CD14-positive monocyte (primary cell): Measurements from ENCODE around the gene NUP205. TPM values are rescaled to one million over a fixed set of nuclear protein-coding genes. Genes with fewer than 3 reads are reported as not detected.

Experiments used
- DNase-seq, 3 donors: peaks; one replicate each; pipeline ENCODE4 v3.0.0-alpha.2; 2011 to 2022
- H2AFZ ChIP-seq: 2 replicates; pipeline ENCODE4 v1.6.0; 2012; ENCODE audit warnings: mild to moderate bottlenecking, low read depth, low read length, inconsistent platforms; ENCODE audit not compliant: insufficient read depth, poor library complexity, severe bottlenecking
- H3K27ac ChIP-seq, 2 donors: 1 replicate in 1 of 2; 2 replicates in 1 of 2; pipeline ENCODE4 v1.5.1; 2012 to 2013; ENCODE audit warnings: low read length in 2 of 2, control low read depth in 1 of 2, inconsistent platforms in 1 of 2, low read depth in 1 of 2, mild to moderate bottlenecking in 1 of 2
- H3K27me3 ChIP-seq, 2 donors: one replicate each; pipeline versions ENCODE4 v1.6.0 to v1.6.1; 2011 to 2013; ENCODE audit warnings: low read length in 2 of 2; ENCODE audit not compliant: control insufficient read depth in 2 of 2, insufficient read depth in 2 of 2
- H3K36me3 ChIP-seq, 2 donors: replicated peaks in 1 of 2; 1 replicate in 1 of 2; 2 replicates in 1 of 2; pipeline versions ENCODE4 v1.5.1 to v1.6.1; 2012 to 2013; ENCODE audit warnings: low read length in 2 of 2, control low read depth in 1 of 2, inconsistent platforms in 1 of 2, mild to moderate bottlenecking in 1 of 2; ENCODE audit not compliant: insufficient read depth in 2 of 2, control insufficient read depth in 1 of 2
- H3K4me1 ChIP-seq, 2 donors: 1 replicate in 1 of 2; 2 replicates in 1 of 2; pipeline versions ENCODE4 v1.5.1 to v1.6.1; 2012 to 2013; ENCODE audit warnings: low read length in 2 of 2, control low read depth in 1 of 2, inconsistent platforms in 1 of 2, mild to moderate bottlenecking in 1 of 2, moderate library complexity in 1 of 2; ENCODE audit not compliant: insufficient read depth in 2 of 2, control insufficient read depth in 1 of 2
- H3K4me2 ChIP-seq: replicated peaks from 2 replicates; pipeline ENCODE3; 2012; ENCODE audit warnings: low read length, moderate library complexity, mild to moderate bottlenecking; ENCODE audit not compliant: poor library complexity, severe bottlenecking; ENCODE audit errors: extremely low read depth
- H3K4me3 ChIP-seq, 3 experiments: fragments of 200-600 bp in 1 of 3; sonication (generic) in 1 of 3; replicated peaks in 1 of 3; 1 replicate in 2 of 3; 2 replicates in 1 of 3; pipeline ENCODE4 v1.5.1; 2011 to 2013; ENCODE audit warnings: low read length in 3 of 3, mild to moderate bottlenecking in 3 of 3, control low read depth in 2 of 3, low read depth in 2 of 3, inconsistent platforms in 1 of 3, moderate library complexity in 1 of 3
- H3K79me2 ChIP-seq: 2 replicates; pipeline ENCODE4 v1.6.0; 2012; ENCODE audit warnings: mild to moderate bottlenecking, control low read depth, inconsistent platforms, low read length, moderate library complexity; ENCODE audit not compliant: insufficient read depth
- H3K9ac ChIP-seq: 2 replicates; pipeline ENCODE4 v1.6.0; 2017; ENCODE audit warnings: low read length, mild to moderate bottlenecking; ENCODE audit not compliant: insufficient read depth, poor library complexity, severe bottlenecking
- H3K9me3 ChIP-seq, 2 donors: replicated peaks in 1 of 2; 1 replicate in 1 of 2; 2 replicates in 1 of 2; pipeline versions ENCODE4 v1.5.1 to v1.6.1; 2012 to 2013; ENCODE audit warnings: low read length in 2 of 2, control low read depth in 1 of 2; ENCODE audit not compliant: control insufficient read depth in 1 of 2, insufficient read depth in 1 of 2
- H4K20me1 ChIP-seq: 2 replicates; pipeline ENCODE4 v1.6.0; 2012; ENCODE audit warnings: mild to moderate bottlenecking, low read length, control low read depth, moderate library complexity; ENCODE audit not compliant: insufficient read depth
- H3K27ac Mint-ChIP-seq, 7 donors: one replicate each; pipeline ENCODE4 v1.8.0; 2020; ENCODE audit warnings: mild to moderate bottlenecking in 7 of 7, mixed read lengths in 7 of 7, moderate library complexity in 6 of 7, inconsistent platforms in 2 of 7
- H3K27me3 Mint-ChIP-seq, 3 donors: one replicate each; pipeline ENCODE4 v1.8.0; 2021 to 2022; ENCODE audit warnings: low read depth in 3 of 3, mild to moderate bottlenecking in 3 of 3, mixed read lengths in 3 of 3, moderate library complexity in 3 of 3, inconsistent platforms in 1 of 3
- H3K36me3 Mint-ChIP-seq, 2 donors: one replicate each; pipeline ENCODE4 v1.8.0; 2020; ENCODE audit warnings: mixed read lengths in 2 of 2, inconsistent platforms in 1 of 2, mild to moderate bottlenecking in 1 of 2
- H3K4me1 Mint-ChIP-seq: one replicate; pipeline ENCODE4 v1.8.0; 2020; ENCODE audit warnings: mild to moderate bottlenecking, mixed read lengths
- H3K4me3 Mint-ChIP-seq, 2 donors: one replicate each; pipeline ENCODE4 v1.8.0; 2020; ENCODE audit warnings: mild to moderate bottlenecking in 2 of 2, mixed read lengths in 2 of 2, moderate library complexity in 1 of 2
- H3K9me3 Mint-ChIP-seq, 7 donors: one replicate each; pipeline ENCODE4 v1.8.0; 2020 to 2022; ENCODE audit warnings: mixed read lengths in 7 of 7, mild to moderate bottlenecking in 6 of 7, moderate library complexity in 6 of 7, inconsistent platforms in 2 of 7
- CTCF ChIP-seq: fragments of 200-600 bp; IDR thresholded peaks from one replicate; pipeline ENCODE4 v1.8.0; 2022; ENCODE audit warnings: antibody characterized with exemption, mild to moderate bottlenecking
- WGBS: methylation state at CpG from one replicate; pipeline ENCODE4 v1.1.5; 2013; ENCODE audit warnings: missing lambda C conversion rate; ENCODE audit not compliant: insufficient coverage; 5-methylcytosine and 5-hydroxymethylcytosine counted together
- intact Hi-C, 2 donors: fragments of 100-400 bp; cut with micrococcal nuclease; formaldehyde crosslinking; loops; one replicate each; pipeline versions ENCODE4 v1.15.0 to v1.15.1; 2023
- polyA plus RNA-seq, 3 donors: library from polyadenylated mRNA; depleted of rRNA in 1 of 3; unstranded in 2 of 3; stranded (reverse) in 1 of 3; fragments of 300-500 nt in 2 of 3; fragments of >200 nt in 1 of 3; fragmentation: Illumina TruSeq in 2 of 3; gene quantifications; 1 replicate in 2 of 3; 2 replicates in 1 of 3; pipeline ENCODE4 v1.2.3, GENCODE V29; 2012 to 2021

The NUP205 gene
- polyA plus RNA-seq, 3 donors = 10.9 to 15.2 (median 13.7) TPM

GRCh38 chr7:135600226-135600625 is 42.5 kb downstream of the NUP205 start:
- TF ChIP-seq CTCF = no peak

GRCh38 chr7:135601182-135601581 is 43.5 kb downstream of the NUP205 start:
- Histone ChIP-seq H3K9ac (no peak overlapping the region), H3K4me1 (no peaks in the 10 kb centered on the region), H3K79me2 (no peaks in the 10 kb centered on the region), H3K4me2 (no peak overlapping the region), H3K4me3 (no peak overlapping the region), H3K36me3 (peaks cover 69 to 97% of the 10 kb centered on the region in 2 donors), H3K9me3 (no peaks in the 10 kb centered on the region), H3K27me3 (no peaks in the 10 kb centered on the region), H2AFZ (no peak overlapping the region), H3K27ac (no peak overlapping the region), H4K20me1 (no peaks in the 10 kb centered on the region)
- H3K27ac Mint-ChIP-seq = no peak overlapping the region
- no peak for TF ChIP-seq CTCF
- H3K36me3 Mint-ChIP-seq = peaks cover 65 to 68% of the 10 kb centered on the region in 2 donors
- DNase-seq = no peak
- no peaks in the 10 kb centered on the region for H3K27me3 Mint-ChIP-seq
- peaks cover 5% of the 10 kb centered on the region for H3K4me1 Mint-ChIP-seq
- H3K9me3 Mint-ChIP-seq = no peaks in the 10 kb centered on the region
- intact Hi-C loops = no loop called here
- no peak overlapping the region for H3K4me3 Mint-ChIP-seq

More at GRCh38 chr7:135600226-135600625, 42.5 kb downstream of the NUP205 start:
- no peak for DNase-seq
- H3K36me3 ChIP-seq = peaks cover 71 to 97% of the 10 kb centered on the region in 2 donors
- no peak overlapping the region for H3K9ac ChIP-seq
- H2AFZ ChIP-seq = no peak overlapping the region
- Mint-ChIP-seq H3K9me3 (no peaks in the 10 kb centered on the region), H3K4me3 (no peak overlapping the region), H3K27ac (no peak overlapping the region), H3K4me1 (peaks cover 5% of the 10 kb centered on the region), H3K27me3 (no peaks in the 10 kb centered on the region), H3K36me3 (peaks cover 68 to 69% of the 10 kb centered on the region in 2 donors)
- H4K20me1 ChIP-seq = no peaks in the 10 kb centered on the region
- no peak overlapping the region for H3K4me2 ChIP-seq
- WGBS = no CpG with 5 or more reads among the region's 2 CpGs
- H3K4me1 ChIP-seq = no peaks in the 10 kb centered on the region
- no peak overlapping the region for H3K27ac ChIP-seq
- no peaks in the 10 kb centered on the region for H3K27me3 ChIP-seq
- H3K79me2 ChIP-seq = no peaks in the 10 kb centered on the region
- intact Hi-C loops = no loop called here
- no peak overlapping the region for H3K4me3 ChIP-seq
- H3K9me3 ChIP-seq = no peaks in the 10 kb centered on the region
